Stimulated activated CD4-positive, alpha-beta T cell treated with anti-CD3 and anti-CD28 coated beads, Interleukin-15, amount 100 ng/mL, for 24 hours (primary cell): ENCODE data around the gene STAC3.

ENCODE experiments used
- DNase-seq: peaks from one replicate; pipeline ENCODE4 v3.0.0-alpha.2; 2020

STAC3 gene

GRCh38 chr12:57235728-57236131 lies 15.3 kb downstream of the STAC3 start:
- DNase-seq, result no peak

DNA sequence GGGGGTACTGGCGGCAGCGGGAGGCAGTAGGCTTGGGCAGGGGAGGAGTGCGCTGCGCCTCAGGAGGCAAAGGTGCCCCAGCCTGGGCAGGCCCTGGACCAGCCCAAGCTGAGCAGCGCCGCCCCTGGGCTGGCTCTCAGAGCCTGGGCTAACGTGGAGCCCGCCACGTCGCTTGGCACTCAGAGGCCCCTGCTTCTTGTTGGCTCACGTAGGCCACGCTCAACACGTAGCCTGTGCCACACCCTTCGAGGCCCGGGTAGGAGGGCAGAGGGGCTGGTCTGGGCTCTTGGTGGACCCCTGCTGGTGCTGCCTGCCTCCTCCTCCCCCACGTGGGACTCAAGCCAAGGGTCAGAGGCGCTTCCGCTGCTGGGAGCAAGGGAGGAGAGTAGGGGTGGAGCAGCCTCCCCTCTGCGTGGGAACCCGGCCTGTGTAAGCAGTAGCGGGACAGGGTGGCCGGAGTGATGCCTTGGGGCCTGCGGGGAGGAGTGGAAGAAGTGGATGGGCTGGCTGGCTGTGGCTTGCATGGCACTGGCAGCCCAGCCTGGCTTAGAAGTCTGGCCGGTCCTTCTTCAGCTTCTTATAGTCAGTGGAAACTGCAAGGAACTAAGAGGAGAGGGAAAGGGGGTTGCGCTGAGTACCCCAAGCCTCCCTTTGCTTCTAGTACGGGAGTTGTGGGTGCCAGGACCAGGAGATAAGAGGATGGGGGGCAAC lies 15.8 kb downstream of the STAC3 start:
- DNase-seq, result no peak

DNA sequence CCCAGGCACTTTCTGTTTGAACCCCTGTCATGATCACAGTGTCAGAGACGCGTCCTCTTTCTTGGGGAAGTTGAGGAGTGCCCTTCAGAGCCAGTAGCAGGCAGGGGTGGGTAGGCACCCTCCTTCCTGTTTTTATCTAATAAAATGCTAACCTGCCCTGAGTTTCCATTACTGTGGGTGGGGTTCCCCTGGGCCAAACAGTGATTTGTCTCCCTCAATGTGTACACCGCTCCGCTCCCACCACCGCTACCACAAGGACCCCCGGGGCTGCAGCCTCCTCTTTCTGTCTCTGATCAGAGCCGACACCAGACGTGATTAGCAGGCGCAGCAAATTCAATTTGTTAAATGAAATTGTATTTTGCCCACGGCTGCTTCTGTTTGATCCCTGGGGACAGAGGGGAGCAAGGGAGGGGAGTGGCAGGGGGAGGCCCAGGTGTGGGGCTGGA lies 16.4 kb downstream of the STAC3 start:
- no peak for DNase-seq

- no peak for DNase-seq
Measured at GRCh38 chr12:57234233-57234570, 16.8 kb downstream of the STAC3 start.

DNA sequence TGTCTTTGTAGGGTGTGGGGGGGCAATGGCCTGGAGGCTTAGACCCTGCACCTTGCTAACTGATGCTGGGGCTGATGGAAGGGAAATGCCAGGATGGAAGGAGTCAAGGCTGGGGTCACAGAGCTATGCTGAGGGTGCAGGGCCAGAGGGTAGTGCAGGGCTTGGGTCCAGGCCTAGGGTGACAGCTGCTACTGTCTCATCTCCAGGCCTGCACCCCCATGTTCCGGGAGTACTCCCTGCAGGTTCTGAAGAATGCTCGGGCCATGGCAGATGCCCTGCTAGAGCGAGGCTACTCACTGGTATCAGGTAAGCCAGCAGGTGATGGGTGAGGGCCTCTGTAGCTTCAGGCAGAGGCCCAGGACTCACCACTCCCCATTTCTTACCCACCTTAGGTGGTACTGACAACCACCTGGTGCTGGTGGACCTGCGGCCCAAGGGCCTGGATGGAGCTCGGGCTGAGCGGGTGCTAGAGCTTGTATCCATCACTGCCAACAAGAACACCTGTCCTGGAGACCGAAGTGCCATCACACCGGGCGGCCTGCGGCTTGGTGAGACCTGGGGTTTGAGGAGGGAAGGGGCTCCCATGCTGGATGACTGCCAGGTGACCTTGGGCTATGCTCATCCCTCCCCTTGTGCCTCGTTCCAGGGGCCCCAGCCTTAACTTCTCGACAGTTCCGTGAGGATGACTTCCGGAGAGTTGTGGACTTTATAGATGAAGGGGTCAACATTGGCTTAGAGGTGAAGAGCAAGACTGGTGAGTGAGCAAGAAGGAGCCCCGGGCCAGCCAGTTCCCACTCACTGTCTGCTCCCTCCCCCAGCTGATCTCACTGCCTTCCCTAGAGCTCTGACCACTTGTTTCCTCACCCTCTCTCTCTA lies 17.4 kb downstream of the STAC3 start:
- DNase-seq, result no peak

- DNase-seq, result no peak
Measured at GRCh38 chr12:57232156-57232756, 18.7 kb downstream of the STAC3 start.

GRCh38 chr12:57231276-57232021 lies 19.5 kb downstream of the STAC3 start:
- no peak for DNase-seq

- no peak for DNase-seq
Measured at GRCh38 chr12:57230381-57231155, 20.4 kb downstream of the STAC3 start.

GRCh38 chr12:57229634-57230380 lies 21.2 kb downstream of the STAC3 start, which contains the start of gene SHMT2:
Gene SHMT2, plus strand, starts transcription at chr12:57229711. Its CDS starts 68 bp downstream, at chr12:57229779.
- peak; percentile 97 for DNase-seq

- DNase-seq, result no peak
Measured at GRCh38 chr12:57229046-57229633, 21.8 kb downstream of the STAC3 start.

DNA sequence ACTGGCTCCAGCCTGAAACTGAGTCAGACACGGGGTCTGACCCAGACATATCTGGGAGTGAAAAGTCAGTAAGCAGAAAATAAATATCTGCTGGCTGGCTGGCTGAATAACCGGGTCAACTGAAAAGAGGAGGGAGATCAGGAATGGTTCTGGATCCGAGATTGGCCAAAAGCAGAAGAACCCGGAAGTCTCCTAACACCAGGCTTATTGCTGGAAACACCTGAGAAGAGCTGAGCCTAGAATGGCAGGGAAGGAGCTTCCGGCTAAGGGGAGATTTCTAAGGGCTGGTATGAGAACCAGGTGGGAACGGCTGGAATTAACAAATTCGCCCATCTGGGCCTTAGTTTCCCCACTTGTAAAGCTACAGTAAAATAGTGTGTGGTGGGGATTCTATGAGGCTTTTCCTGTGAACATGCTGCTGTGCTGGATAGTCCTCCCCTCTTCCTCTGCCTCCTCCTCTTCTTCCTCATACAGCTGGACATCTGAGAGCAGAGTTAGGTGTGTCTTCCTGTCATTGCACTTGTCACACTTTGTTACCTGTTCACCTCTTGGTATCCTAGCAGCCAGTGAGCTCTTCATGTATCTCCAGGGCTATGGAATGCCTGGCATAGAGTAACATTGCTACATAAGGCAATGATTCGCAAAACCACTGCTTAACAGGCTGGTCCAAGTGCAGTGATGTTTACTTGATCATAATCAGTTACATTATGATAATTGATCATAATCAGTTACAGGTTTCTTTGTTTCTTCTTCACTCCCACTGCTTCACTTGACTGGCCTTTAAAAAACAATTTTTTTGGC lies 23.5 kb downstream of the STAC3 start:
- no peak for DNase-seq

GRCh38 chr12:57226588-57227314 lies 24.2 kb downstream of the STAC3 start:
- no peak for DNase-seq

GRCh38 chr12:57225680-57226210 lies 25.2 kb downstream of the STAC3 start:
- no peak for DNase-seq

- peak; percentile 79 for DNase-seq
Measured at GRCh38 chr12:57224973-57225679, 25.9 kb downstream of the STAC3 start.

DNA sequence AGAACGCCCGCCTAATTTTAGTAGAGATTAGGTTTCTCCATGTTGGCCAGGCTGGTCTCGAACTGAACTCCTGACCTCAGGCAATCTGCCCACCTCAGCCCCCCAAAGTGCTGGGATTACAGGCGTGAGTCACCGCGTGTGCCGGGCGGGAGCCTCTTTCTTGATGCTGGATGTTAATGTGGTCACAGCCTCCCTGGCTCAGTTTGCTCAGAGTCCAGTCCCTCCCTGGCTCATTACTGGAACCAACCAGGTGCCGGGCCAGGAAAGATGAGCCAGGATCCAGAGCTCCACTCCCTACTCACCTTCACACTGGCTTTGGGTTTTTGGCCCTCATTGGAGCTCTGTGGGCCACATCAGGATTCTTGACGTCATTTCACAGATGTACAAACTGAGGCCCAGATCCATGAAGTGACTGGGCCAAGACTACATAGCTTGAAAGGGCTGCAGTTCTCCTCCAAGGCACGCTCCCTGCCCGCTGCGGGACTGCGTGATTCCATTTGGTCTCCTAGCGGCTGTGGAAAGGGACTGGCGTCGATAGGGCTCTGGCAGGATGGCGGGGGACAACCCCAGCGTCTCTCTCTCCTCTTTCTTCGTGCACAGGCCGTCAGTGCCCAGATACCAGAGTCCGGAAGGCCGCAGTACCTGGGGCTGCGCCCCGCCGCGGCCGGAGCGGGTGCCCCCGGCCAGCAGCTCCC lies 26.6 kb downstream of the STAC3 start:
- no peak for DNase-seq

- DNase-seq, result no peak
Measured at GRCh38 chr12:57223191-57224165, 27.5 kb downstream of the STAC3 start.
